K562 (cell line): Measurements from ENCODE around the gene MANBA. TPM values are rescaled to one million over a fixed set of nuclear protein-coding genes. Genes with fewer than 3 reads are reported as not detected.
A peak's percentile ranks its signal among the peaks of the same experiment; 100 is the strongest.

Experiments
- E2F6 ChIP-seq, 2 experiments: IDR thresholded peaks; 2 replicates each; pipeline ENCODE4 v1.6.1; 2011; ENCODE audit warnings: borderline replicate concordance in 1 of 2, control low read depth in 1 of 2, low read depth in 1 of 2, low read length in 1 of 2, mild to moderate bottlenecking in 1 of 2, mixed read lengths in 1 of 2, moderate library complexity in 1 of 2; ENCODE audit not compliant: insufficient read depth in 1 of 2, insufficient read length in 1 of 2, poor library complexity in 1 of 2, severe bottlenecking in 1 of 2; ENCODE audit errors: extremely low read depth in 1 of 2
- ETV1 ChIP-seq: fragments of 450-650 bp; conservative IDR thresholded peaks from 2 replicates; pipeline ENCODE4 v1.6.1; 2016; ENCODE audit warnings: missing genetic modification characterization, control low read depth, low read depth, missing compliant biosample characterization
- FIP1L1 ChIP-seq: fragments of 200-400 bp; formaldehyde crosslinking; IDR thresholded peaks from 2 replicates; pipeline ENCODE4 v1.6.1; 2018; ENCODE audit warnings: mild to moderate bottlenecking, low read depth, low read length; ENCODE audit not compliant: poor library complexity, severe bottlenecking
- GABPB1 ChIP-seq: sonication (generic); formaldehyde crosslinking; IDR thresholded peaks from 2 replicates; pipeline ENCODE4 v1.8.0; 2022; ENCODE audit warnings: mild to moderate bottlenecking, missing genetic modification reagents
- GATAD2A ChIP-seq: fragments of 450-650 bp; IDR thresholded peaks from 2 replicates; pipeline ENCODE4 v1.6.1; 2017
- HDAC2 ChIP-seq: fragments of 450-650 bp; IDR thresholded peaks from 2 replicates; pipeline ENCODE4 v1.6.1; 2016; ENCODE audit warnings: mild to moderate bottlenecking
- HMGN3 ChIP-seq: IDR thresholded peaks from 2 replicates; pipeline ENCODE4 v1.6.1; 2011; ENCODE audit warnings: borderline replicate concordance, low read depth, mild to moderate bottlenecking, mixed read lengths, low read length; ENCODE audit not compliant: insufficient read length; ENCODE audit errors: extremely low read depth
- NR2F6 ChIP-seq: fragments of 450-650 bp; formaldehyde crosslinking; IDR thresholded peaks from 2 replicates; pipeline ENCODE4 v1.4.0; 2020; ENCODE audit warnings: mild to moderate bottlenecking
- OTX1 ChIP-seq: fragments of 450-650 bp; formaldehyde crosslinking; IDR thresholded peaks from 2 replicates; pipeline ENCODE4 v1.4.0; 2022; ENCODE audit warnings: mild to moderate bottlenecking
- TAF1 ChIP-seq: IDR thresholded peaks from 2 replicates; pipeline ENCODE4 v1.6.1; 2011; ENCODE audit warnings: mild to moderate bottlenecking, low read length, moderate library complexity; ENCODE audit not compliant: insufficient read depth, control insufficient read depth, severe bottlenecking; ENCODE audit errors: extremely low read depth
- YY1 ChIP-seq, 3 experiments: IDR thresholded peaks; 2 replicates each; pipeline ENCODE4 v1.6.1; 2011; ENCODE audit warnings: low read length in 2 of 3, mild to moderate bottlenecking in 2 of 3, moderate library complexity in 2 of 3, borderline replicate concordance in 1 of 3, control low read depth in 1 of 3, low read depth in 1 of 3; ENCODE audit not compliant: insufficient read depth in 3 of 3, insufficient replicate concordance in 2 of 3, control insufficient read depth in 1 of 3, insufficient read length in 1 of 3; ENCODE audit errors: extremely low read depth in 1 of 3
- polyA plus RNA-seq, 8 experiments: library from polyadenylated mRNA; depleted of rRNA in 4 of 8; stranded (reverse) in 5 of 8; unstranded in 3 of 8; fragments of >200 nt; fragmentation: Nextera tagmentation in 2 of 8; fragmentation: Illumina TruSeq in 1 of 8; extraction: Ambion mirVana in 2 of 8; extraction: Trizol in 1 of 8; gene quantifications; 2 replicates each; pipeline versions ENCODE4 v1.2.1 to v1.2.3, GENCODE V29; 2011 to 2014; ENCODE audit warnings: inconsistent platforms in 1 of 8, missing spikeins in 1 of 8
- total RNA-seq, 7 experiments: library from RNA; depleted of rRNA in 6 of 7; stranded (reverse); fragments of >200 nt in 6 of 7; fragmentation: Illumina TruSeq in 2 of 7; extraction: Trizol in 2 of 7; gene quantifications; 2 replicates each; pipeline versions ENCODE4 v1.2.1 to v1.2.3, GENCODE V29; 2011 to 2021; ENCODE audit warnings: low replicate concordance in 1 of 7
- TF ChIP-seq, protein P1 (sequence below), 3 experiments: IDR thresholded peaks in 2 of 3; conservative IDR thresholded peaks in 1 of 3; 2 replicates each; pipeline ENCODE4 v1.5.1; 2011 to 2012; ENCODE audit warnings: low read length in 3 of 3, mild to moderate bottlenecking in 3 of 3, control low read depth in 2 of 3, improper control_type of control experiment in 1 of 3, inconsistent platforms in 1 of 3, low read depth in 1 of 3, mixed read lengths in 1 of 3, moderate library complexity in 1 of 3; ENCODE audit not compliant: insufficient read depth in 2 of 3
- TF ChIP-seq, protein P2 (sequence below): fragments of 250-450 bp; sonication (Bioruptor Pico); IDR thresholded peaks from 2 replicates; pipeline ENCODE4 v1.4.0; 2020; ENCODE audit warnings: mild to moderate bottlenecking, moderate library complexity
- TF ChIP-seq, protein P3 (sequence below): sonication (generic); formaldehyde crosslinking; IDR thresholded peaks from 2 replicates; pipeline ENCODE4 v1.9.0; 2022; ENCODE audit warnings: mild to moderate bottlenecking, missing genetic modification reagents
- TF ChIP-seq, protein P4 (sequence below): fragments of 250-450 bp; sonication (Bioruptor Pico); IDR thresholded peaks from 2 replicates; pipeline ENCODE4 v1.4.0; 2020; ENCODE audit warnings: mild to moderate bottlenecking

MANBA gene
- total and polyA plus RNA-seq, 9 of the 15 experiments (the other 6 are each of a cell fraction or from before 2014, with no cell fraction given), result 1.8 to 12.9 (median 7.7) TPM

DNA sequence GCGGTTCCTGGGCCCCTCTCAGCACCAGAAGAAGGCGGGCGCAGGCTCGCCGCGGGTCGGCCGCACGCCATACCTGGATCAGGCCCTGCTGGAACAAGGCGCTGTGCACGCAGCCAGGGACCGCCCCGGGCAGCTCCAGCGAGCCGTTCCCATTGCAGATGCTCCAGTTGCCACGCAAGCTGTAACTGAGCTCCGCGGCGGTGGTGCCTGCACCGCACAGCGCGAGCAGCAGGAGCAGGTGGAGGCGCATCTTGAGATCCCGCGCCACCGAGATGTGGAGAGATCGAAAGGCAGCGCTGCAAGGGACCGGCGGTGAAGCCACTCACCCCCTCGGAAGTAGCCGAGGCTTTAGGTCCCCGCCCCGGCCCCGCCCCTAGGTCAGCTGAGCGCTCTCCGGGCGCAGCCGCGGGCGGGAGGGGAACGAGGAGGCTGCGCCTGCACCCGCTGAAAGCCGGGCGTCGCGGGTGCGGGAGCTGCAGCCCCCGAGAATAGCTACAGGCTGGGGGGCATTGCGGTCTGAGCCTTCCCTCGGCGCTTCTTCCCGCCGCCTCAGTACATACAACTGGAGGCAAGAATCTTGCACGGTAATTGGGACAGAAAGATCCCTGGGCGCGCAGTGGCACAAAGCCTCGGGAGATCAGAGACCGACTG lies at the start of gene MANBA (continued):
- TF ChIP-seq, protein P1, sequence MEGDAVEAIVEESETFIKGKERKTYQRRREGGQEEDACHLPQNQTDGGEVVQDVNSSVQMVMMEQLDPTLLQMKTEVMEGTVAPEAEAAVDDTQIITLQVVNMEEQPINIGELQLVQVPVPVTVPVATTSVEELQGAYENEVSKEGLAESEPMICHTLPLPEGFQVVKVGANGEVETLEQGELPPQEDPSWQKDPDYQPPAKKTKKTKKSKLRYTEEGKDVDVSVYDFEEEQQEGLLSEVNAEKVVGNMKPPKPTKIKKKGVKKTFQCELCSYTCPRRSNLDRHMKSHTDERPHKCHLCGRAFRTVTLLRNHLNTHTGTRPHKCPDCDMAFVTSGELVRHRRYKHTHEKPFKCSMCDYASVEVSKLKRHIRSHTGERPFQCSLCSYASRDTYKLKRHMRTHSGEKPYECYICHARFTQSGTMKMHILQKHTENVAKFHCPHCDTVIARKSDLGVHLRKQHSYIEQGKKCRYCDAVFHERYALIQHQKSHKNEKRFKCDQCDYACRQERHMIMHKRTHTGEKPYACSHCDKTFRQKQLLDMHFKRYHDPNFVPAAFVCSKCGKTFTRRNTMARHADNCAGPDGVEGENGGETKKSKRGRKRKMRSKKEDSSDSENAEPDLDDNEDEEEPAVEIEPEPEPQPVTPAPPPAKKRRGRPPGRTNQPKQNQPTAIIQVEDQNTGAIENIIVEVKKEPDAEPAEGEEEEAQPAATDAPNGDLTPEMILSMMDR (IDR thresholded peaks at IDR 0.05 in 2 of 3, conservative IDR thresholded peaks at IDR 0.05 in 1 of 3; ENCODE audit: insufficient read depth in 2 of 3, low read depth in 1 of 3, low read length in 3 of 3), result 0 out of 6 replicates have a peak, but pooled peaks of 1 of the 3 experiments have one; percentile 5
- TF ChIP-seq, protein P2, sequence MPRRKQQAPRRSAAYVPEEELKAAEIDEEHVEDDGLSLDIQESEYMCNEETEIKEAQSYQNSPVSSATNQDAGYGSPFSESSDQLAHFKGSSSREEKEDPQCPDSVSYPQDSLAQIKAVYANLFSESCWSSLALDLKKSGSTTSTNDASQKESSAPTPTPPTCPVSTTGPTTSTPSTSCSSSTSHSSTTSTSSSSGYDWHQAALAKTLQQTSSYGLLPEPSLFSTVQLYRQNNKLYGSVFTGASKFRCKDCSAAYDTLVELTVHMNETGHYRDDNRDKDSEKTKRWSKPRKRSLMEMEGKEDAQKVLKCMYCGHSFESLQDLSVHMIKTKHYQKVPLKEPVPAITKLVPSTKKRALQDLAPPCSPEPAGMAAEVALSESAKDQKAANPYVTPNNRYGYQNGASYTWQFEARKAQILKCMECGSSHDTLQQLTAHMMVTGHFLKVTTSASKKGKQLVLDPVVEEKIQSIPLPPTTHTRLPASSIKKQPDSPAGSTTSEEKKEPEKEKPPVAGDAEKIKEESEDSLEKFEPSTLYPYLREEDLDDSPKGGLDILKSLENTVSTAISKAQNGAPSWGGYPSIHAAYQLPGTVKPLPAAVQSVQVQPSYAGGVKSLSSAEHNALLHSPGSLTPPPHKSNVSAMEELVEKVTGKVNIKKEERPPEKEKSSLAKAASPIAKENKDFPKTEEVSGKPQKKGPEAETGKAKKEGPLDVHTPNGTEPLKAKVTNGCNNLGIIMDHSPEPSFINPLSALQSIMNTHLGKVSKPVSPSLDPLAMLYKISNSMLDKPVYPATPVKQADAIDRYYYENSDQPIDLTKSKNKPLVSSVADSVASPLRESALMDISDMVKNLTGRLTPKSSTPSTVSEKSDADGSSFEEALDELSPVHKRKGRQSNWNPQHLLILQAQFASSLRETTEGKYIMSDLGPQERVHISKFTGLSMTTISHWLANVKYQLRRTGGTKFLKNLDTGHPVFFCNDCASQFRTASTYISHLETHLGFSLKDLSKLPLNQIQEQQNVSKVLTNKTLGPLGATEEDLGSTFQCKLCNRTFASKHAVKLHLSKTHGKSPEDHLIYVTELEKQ (CRISPR knock-in tag), result no peak
- TF ChIP-seq E2F6 (IDR thresholded peaks at IDR 0.05; ENCODE audit: borderline replicate concordance in 1 of 2, extremely low read depth in 1 of 2, insufficient read depth in 1 of 2, insufficient read length in 1 of 2, low read depth in 1 of 2, low read length in 1 of 2, poor library complexity in 1 of 2, severe bottlenecking in 1 of 2) (peak; percentile 78 to 91), GABPB1 (CRISPR knock-in tag) (peak; percentile 83), ETV1 (peak; percentile 36; the same call in 1 of the 2 replicates), HDAC2 (no peak; the same call in 1 of the 2 replicates), YY1 (IDR thresholded peaks at IDR 0.05; ENCODE audit: borderline replicate concordance in 1 of 3, control insufficient read depth in 1 of 3, extremely low read depth in 1 of 3, insufficient read depth in 3 of 3, insufficient read length in 1 of 3, insufficient replicate concordance in 2 of 3, low read depth in 1 of 3, low read length in 2 of 3) (peak in 2 of 3 experiments; percentile 13 to 15), FIP1L1 (peak; percentile 74), OTX1 (CRISPR knock-in tag) (no peak), GATAD2A (peak; percentile 29; the same call in 1 of the 2 replicates), NR2F6 (no peak), TAF1 (peak; percentile 31), HMGN3 (peak; percentile 21)
- TF ChIP-seq, protein P3, sequence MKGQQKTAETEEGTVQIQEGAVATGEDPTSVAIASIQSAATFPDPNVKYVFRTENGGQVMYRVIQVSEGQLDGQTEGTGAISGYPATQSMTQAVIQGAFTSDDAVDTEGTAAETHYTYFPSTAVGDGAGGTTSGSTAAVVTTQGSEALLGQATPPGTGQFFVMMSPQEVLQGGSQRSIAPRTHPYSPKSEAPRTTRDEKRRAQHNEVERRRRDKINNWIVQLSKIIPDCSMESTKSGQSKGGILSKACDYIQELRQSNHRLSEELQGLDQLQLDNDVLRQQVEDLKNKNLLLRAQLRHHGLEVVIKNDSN (CRISPR knock-in tag), result peak; percentile 85
- TF ChIP-seq, protein P4, sequence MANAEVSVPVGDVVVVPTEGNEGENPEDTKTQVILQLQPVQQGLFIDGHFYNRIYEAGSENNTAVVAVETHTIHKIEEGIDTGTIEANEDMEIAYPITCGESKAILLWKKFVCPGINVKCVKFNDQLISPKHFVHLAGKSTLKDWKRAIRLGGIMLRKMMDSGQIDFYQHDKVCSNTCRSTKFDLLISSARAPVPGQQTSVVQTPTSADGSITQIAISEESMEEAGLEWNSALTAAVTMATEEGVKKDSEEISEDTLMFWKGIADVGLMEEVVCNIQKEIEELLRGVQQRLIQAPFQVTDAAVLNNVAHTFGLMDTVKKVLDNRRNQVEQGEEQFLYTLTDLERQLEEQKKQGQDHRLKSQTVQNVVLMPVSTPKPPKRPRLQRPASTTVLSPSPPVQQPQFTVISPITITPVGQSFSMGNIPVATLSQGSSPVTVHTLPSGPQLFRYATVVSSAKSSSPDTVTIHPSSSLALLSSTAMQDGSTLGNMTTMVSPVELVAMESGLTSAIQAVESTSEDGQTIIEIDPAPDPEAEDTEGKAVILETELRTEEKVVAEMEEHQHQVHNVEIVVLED (CRISPR knock-in tag), result peak; percentile 14; the same call in 1 of the 2 replicates
